HG03064 (cell line): ENCODE data around the gene SELENON.

ENCODE experiments used
- ATAC-seq: cut with Tn5 transposase; IDR thresholded peaks from one replicate; pipeline ENCODE4 v1.9.1; 2021; ENCODE audit warnings: low read depth; ENCODE audit not compliant: unreplicated experiment

Gene SELENON

DNA sequence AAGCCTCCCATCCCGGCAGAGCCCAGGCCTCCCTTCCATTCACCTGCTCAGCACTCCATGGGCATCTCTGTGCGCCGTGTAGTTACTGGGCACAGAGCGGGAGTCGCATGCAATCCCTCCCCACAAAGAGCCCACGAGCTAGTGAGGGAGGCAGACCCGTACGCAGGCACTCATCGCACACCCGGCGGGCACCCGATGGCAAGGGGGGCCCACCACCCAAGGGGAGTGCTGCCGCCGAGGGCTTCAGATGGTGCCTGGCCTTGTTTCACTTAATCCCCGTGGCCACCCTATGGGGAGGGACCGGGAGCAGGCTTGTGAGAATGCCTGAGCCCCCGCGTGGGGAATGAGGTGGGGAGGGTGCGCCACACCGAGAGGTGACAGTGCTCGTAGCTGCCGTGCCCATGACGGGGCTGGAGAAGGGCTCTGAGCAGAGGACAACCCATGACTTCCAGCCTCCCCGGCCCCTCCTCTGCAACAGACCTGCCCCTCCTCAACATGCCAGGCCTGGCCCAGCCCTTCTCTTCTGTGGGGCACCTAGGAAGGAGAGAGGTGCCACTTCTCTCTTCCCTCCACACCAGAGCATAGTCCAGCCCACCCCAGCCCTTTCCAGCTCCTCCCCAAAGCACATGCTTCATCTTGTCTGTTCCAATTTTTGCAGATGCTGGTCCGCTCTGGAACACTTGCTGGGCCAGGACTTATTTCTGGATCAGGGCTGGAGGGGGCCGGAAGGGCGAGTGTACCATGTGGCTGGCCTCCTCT is 30.2 kb upstream of the SELENON start:
- no peak for ATAC-seq

- no peak for ATAC-seq
These were observed 29.3 kb upstream of the SELENON start for GRCh38 chr1:25770541-25771220.

- ATAC-seq = no peak
These were observed 28.5 kb upstream of the SELENON start for GRCh38 chr1:25771221-25772114.

DNA sequence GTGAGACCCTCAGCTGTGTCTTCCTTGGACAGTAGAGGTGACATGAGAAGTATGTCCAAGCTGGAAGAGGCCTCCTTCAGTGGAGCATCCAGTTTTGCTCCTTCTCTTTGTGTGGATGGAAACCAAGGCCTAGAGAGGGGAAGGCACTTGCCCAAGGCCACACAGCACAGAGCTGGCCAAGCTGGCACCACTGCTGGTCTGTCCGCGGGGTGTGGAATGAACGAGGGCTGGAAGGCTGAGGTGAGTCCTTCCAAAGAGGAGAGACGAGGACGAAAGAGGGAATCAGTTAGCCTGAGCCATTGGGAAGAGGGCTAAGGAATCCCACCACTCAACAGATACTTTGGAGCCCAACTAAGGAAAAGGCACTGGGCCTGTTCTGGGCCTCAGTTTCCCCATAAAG is 27.8 kb upstream of the SELENON start:
- no peak for ATAC-seq

DNA sequence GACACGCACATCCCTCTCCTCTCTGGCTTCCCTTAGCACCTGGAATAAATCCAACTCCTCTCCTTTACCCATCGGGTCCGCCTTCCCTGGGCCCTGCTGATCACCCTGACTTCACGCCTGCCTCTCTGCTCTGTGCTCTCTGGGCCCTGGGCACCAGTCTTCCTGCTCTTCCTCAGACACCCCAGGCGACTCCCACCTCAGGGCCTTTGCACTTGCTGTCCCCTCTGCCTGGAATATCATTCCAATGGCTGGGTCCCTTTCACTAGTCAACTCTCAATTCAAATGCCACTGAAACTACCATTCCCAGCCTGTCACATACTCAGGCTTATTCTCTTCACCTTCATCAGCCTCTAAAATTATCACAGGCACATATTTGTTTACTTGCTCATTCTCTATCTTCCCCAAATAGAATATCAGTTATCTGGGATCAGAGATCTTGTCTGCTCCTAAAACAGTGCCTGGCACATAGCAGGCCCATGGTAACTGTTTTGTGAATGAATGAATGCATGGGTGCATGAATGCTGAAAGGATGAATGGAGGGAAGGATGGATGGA is 27.2 kb upstream of the SELENON start:
- ATAC-seq = no peak

DNA sequence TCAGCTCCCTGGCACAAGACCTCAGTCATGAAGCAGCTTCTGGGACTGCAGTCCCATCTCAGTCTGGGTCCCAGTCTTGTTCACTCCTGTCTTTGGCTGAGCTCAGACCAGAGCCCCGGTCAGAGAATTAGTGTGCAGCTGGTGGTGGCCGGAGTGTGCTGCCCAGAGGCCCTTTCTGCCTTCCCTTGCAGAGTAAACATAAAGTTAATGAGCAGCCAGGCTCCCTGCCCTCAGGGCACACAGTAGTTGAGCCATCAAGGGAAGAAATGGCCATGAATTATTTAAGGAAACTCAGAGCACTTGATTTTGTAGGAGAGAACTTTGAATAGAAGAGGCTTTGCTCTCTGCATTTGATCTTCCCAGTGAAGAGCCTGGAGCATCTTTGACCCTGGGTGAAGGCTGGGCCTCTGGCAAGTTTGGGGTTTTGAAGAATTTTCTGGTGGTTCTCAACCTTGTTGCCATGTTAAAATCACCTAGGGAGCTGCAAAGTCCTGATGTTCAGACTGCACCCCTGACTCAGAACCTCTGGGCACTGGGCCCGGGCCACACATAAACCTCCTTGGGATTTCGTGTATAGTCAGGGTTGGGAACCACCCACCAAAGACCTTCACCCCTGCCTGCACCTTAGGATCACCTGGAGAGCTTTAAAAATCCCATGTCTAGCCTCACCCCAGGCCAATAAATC is 26.4 kb upstream of the SELENON start:
- ATAC-seq = no peak

DNA sequence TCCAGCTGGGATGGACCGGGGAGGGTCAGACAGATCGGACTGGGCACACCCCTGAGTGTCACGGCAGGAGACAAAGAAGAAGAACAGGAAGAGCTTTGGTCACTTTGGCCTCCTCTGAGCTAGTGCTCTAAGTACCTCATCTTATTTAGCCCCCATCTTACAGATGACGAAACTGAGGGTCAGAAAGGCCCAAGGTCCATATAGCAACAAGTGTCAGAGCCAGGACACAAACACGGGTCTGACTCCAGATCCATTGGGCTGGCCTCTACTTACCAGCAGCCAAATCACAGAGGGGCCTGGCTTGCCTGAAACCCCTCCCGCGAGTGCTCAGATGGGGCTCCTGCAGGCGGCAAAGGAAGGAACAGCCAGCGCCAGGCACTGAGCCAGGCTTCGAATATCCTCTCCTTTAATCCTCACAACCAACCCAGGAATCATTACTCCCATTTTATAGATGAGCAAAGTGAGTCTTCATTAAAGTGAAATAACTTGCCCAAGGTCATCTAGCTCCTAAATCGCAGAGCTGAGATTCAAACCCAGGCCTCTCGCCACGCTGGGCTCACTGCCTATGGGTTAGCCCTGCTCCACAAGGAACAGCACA is 25.7 kb upstream of the SELENON start:
- no peak for ATAC-seq

DNA sequence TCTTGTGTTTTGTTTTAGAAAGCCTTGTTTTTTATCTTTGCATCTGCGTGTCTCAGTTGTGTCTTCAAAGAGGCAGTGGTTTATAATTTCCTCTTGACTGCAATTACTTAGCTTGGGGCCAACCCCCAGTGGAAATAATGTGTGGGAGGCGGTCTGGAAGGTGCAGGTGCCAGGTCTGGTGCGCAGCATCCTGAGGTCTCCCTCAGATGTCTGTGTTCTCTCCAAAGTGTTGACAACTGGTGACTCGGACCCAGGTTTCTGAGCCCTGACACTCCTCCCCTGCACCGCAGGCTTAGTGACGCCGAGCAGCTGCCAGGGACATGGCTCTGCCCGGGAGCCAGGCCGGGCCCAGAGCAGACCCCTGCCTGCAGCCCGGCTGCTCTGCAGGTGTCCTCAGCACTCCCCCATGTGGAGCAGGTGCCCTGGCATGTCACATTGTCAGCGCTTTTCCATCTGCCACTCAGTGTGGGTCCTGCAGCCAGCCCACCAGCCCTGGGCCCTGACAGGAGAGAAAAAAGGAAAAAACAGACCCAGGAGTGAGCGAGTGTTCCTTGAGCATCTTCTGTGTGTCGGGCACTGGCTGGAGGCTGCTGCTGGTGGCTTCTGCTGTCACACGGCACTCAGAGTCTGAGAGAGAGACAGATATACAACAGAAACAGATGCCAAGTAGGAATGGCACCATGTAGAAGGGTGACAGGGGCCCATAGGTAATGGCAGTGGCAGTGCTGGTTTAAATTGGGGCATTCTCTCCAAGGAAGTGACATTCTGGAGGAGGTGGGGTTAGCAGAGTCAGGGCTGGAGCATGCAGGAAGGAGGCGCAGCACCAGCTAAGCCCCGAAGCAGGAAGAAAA is 24.8 kb upstream of the SELENON start:
- no peak for ATAC-seq

- no peak for ATAC-seq
These were observed 20.6 kb upstream of the SELENON start for GRCh38 chr1:25779388-25779787.

- no peak for ATAC-seq
These were observed 20.1 kb upstream of the SELENON start for GRCh38 chr1:25779894-25780293.

GRCh38 chr1:25780318-25781129 is 19.5 kb upstream of the SELENON start:
- ATAC-seq = no peak

- no peak for ATAC-seq
These were observed 18.9 kb upstream of the SELENON start for GRCh38 chr1:25781130-25781433.

DNA sequence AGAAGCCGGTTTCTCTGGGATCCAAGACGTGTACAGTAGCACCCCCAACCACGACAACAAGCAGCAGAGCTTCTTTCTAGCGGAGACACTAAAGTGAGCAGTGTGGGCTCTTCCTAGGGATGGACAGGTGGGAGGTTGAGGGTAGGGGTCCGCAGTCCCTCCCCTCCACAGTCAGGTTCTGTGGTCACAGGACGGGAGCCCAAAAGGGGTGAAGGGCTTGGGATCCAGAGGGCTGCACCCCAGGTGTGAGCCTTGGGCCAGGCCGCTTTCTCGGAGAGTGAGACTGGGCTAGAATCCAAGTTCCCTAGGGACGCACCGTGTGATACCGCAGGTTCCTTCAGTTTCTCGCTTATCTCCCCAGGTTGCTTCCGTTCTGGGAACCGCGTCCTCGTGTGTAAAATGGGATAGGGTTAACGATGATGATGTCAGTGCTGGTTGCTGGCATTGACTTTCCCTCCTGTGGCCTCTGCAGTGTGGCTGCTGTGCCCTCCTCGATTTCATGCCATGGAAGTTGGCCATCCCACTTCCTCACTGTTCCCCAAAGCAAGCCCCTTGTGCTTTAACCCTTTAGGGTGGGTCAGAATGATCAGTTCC is 17.3 kb upstream of the SELENON start:
- ATAC-seq = no peak

DNA sequence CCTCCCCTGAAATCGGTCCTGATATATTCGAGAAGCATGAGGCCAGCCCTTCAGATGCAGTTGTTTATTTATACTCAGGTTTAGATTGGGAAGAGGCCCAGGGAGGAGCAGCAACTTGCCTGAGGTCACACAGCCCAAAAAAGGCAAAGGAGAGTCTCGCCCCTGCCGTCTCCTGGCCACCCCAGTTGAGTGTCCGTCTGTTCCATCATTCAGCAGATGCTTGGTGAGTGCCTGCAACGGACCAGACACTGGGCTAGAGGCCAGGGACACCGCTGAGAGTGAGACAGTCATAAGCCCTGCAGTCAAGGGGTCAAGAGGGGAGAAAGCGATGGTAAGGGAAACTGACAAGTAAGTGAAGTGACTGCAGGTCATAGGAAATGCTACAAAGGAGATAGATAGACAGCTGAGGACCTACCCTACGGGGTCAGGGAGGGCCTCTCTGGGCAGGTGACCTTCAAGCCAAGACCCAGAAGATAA is 15.4 kb upstream of the SELENON start:
- no peak for ATAC-seq

DNA sequence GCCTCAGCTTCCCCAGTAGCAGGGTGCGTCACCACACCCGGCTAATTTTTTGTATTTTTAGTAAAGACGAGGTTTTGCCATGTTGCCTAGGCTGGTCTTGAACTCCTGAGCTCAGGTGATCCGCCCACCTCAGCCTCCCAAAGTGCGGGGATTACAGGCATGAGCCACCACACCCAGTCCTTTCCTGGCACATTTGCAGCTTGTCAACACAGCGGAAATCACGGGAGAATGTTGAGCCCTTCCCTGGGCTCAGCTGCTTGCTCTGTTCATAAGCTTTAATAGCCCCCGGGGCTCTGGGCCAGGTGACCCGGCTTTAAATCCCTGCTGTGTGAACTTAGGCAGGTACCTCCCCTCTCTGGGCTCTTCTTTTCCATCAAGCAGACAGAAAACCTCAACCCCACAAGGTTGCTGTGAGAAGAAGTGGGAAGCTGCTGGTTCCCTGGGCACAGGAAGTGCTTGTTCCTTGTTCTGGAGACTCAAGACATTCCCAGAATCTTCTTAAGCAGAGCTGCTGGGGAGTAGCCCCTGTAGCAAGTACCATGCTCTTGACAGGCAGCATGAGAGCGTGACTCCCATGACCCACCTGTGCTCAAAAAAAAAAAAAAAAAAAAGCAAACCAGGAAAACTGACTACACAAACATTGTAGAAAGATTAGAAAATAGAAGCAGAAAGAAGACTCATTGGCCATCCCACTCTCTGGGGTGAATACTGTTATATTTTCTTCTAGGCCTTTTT is 14.5 kb upstream of the SELENON start:
- no peak for ATAC-seq

DNA sequence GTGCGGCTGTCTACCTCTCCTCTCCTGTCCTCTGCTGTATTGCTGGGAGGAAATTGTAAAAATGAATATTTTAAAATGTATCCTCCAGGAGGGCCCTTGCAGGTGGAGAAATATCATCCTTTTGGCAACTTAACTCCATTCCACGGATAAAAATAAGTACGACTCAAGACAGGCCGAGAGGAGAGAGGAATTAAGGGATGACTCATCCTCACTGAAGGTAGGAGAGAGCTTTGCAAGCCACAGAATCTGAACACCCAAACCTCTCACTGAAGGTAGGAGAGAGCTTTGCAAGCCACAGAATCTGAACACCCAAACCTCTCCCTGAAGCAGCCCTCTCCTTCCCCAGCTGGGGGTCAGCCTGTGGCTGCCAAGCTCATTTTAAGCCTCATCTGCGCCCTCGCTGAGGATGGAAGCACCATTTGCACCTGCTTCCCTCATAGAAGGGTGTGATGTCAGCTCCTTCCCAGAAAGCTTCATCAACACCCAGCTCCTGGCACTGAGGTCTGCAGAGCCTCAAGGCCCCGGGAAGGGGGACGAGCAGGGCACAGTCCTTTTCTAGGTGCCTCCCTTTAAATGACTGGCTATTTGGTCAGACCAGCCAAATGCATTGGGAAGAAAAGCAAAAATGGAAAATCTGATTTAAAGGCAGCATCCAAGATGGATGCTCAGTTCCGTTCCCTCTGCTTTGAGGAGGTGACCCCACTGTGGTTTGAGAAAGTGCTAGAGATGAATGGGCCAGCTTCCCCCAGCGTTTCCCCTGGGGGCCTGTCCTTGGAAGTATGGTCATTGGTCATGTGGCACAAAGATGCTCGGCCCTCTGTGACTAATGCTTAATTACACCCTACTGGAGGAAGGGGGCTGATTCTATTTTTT is 12.9 kb upstream of the SELENON start:
- no peak for ATAC-seq
